Glutamatergic neuron (in vitro differentiated cells): Measurements from ENCODE around the gene ADCY4. TPM values are rescaled to one million over a fixed set of nuclear protein-coding genes. Genes with fewer than 3 reads are reported as not detected.

ENCODE experiments used
- DNase-seq: peaks from one replicate; pipeline ENCODE4 v3.0.0; 2022
- H3K27ac Mint-ChIP-seq: one replicate; pipeline ENCODE4 v1.8.0; 2020; ENCODE audit warnings: mild to moderate bottlenecking, mixed read lengths, inconsistent platforms; ENCODE audit not compliant: unreplicated experiment
- H3K27me3 Mint-ChIP-seq: one replicate; pipeline ENCODE4 v1.8.0; 2020; ENCODE audit warnings: mild to moderate bottlenecking, moderate library complexity, mixed read lengths, inconsistent platforms; ENCODE audit not compliant: unreplicated experiment
- H3K36me3 Mint-ChIP-seq: one replicate; pipeline ENCODE4 v1.8.0; 2020; ENCODE audit warnings: mild to moderate bottlenecking, mixed read lengths, inconsistent platforms; ENCODE audit not compliant: unreplicated experiment
- H3K4me1 Mint-ChIP-seq: one replicate; pipeline ENCODE4 v1.8.0; 2020; ENCODE audit warnings: mild to moderate bottlenecking, low read depth, mixed read lengths, inconsistent platforms; ENCODE audit not compliant: unreplicated experiment
- H3K4me3 Mint-ChIP-seq: one replicate; pipeline ENCODE4 v1.8.0; 2020; ENCODE audit warnings: mild to moderate bottlenecking, mixed read lengths, inconsistent platforms; ENCODE audit not compliant: unreplicated experiment
- H3K9me3 Mint-ChIP-seq: one replicate; pipeline ENCODE4 v1.8.0; 2020; ENCODE audit warnings: mild to moderate bottlenecking, moderate library complexity, mixed read lengths, inconsistent platforms; ENCODE audit not compliant: unreplicated experiment
- total RNA-seq: library from RNA; stranded (reverse); fragmentation: NEBNext Ultra II Directional; extraction: Animal tissue kit (Norgen Biotek cat#: 25700); gene quantifications from one replicate; pipeline ENCODE4 v1.2.1, GENCODE V29; 2021; ENCODE audit not compliant: unreplicated experiment
- TF ChIP-seq, protein P1 (sequence below): fragments of 200-600 bp; sonication (generic); IDR thresholded peaks from one replicate; pipeline ENCODE4 v1.5.0; 2021; ENCODE audit not compliant: partially characterized antibody, unreplicated experiment

ADCY4 gene
- total RNA-seq, 1 donor from 2014 or later, result not detected

- no peak for DNase-seq
- Mint-ChIP-seq H3K4me1 (peaks cover 4% of the 10 kb centered on the region), H3K4me3 (no peak overlapping the region), H3K36me3 (no peaks in the 10 kb centered on the region), H3K9me3 (peaks cover 2% of the 10 kb centered on the region), H3K27me3 (peaks cover 23% of the 10 kb centered on the region), H3K27ac (no peak overlapping the region)
- TF ChIP-seq, protein P1, sequence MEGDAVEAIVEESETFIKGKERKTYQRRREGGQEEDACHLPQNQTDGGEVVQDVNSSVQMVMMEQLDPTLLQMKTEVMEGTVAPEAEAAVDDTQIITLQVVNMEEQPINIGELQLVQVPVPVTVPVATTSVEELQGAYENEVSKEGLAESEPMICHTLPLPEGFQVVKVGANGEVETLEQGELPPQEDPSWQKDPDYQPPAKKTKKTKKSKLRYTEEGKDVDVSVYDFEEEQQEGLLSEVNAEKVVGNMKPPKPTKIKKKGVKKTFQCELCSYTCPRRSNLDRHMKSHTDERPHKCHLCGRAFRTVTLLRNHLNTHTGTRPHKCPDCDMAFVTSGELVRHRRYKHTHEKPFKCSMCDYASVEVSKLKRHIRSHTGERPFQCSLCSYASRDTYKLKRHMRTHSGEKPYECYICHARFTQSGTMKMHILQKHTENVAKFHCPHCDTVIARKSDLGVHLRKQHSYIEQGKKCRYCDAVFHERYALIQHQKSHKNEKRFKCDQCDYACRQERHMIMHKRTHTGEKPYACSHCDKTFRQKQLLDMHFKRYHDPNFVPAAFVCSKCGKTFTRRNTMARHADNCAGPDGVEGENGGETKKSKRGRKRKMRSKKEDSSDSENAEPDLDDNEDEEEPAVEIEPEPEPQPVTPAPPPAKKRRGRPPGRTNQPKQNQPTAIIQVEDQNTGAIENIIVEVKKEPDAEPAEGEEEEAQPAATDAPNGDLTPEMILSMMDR, result no peak
Measured at GRCh38 chr14:24338843-24339242, 4.0 kb upstream of the ADCY4 start.

- H3K4me1 Mint-ChIP-seq, result peaks cover 4% of the 10 kb centered on the region
- peaks cover 2% of the 10 kb centered on the region for H3K9me3 Mint-ChIP-seq
- no peak for DNase-seq
- no peak overlapping the region for H3K4me3 Mint-ChIP-seq
- TF ChIP-seq, protein P1, result no peak
- H3K27me3 Mint-ChIP-seq, result peaks cover 26% of the 10 kb centered on the region
- H3K27ac Mint-ChIP-seq, result no peak overlapping the region
- no peaks in the 10 kb centered on the region for H3K36me3 Mint-ChIP-seq
Measured at GRCh38 chr14:24337824-24338175, 2.9 kb upstream of the ADCY4 start.

GRCh38 chr14:24337144-24337823 is 2.4 kb upstream of the ADCY4 start:
- H3K27me3 Mint-ChIP-seq, result peaks cover 26% of the 10 kb centered on the region
- H3K27ac Mint-ChIP-seq, result no peak overlapping the region
- TF ChIP-seq, protein P1, result no peak
- no peak for DNase-seq
- peaks cover 3% of the 10 kb centered on the region for H3K9me3 Mint-ChIP-seq
- H3K4me3 Mint-ChIP-seq, result no peak overlapping the region
- H3K36me3 Mint-ChIP-seq, result peaks cover 1% of the 10 kb centered on the region
- H3K4me1 Mint-ChIP-seq, result peaks cover 6% of the 10 kb centered on the region

DNA sequence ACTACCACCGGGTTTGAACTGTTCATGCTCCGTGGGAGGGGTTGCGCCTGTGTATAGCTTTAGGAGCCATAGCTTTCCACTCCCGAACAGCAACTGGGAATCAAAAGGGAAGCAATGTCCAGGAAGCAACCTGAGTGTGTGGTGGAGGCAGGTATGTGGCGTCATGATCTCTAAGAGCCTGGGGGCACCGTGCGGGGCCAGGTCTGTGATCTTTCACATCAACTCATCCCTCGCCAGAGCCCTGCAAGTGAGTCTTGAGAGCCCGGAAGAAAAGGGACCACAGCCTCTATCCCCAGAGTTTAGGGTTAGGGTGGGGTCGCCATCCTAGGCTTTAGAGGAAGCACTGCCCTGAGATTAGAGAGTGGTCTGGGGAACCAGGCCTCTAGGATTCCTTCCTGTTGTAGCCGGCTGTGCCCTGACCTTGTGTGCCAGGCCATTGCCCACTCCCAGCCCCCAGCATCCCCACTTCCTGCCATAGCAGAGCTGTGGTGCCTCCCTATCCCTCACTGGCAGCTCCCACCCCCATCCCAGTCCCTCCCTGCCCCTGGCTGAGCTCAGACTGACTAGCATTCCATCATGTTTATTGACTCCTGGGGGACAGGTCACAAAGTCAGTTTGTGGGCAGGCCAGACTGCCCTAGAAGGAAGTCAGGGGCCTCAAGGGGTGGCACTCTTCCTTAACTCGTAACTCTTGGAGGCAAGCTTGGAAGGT is 745 bp upstream of the ADCY4 start:
- H3K9me3 Mint-ChIP-seq, result peaks cover 8% of the 10 kb centered on the region
- no peak overlapping the region for H3K27ac Mint-ChIP-seq
- peaks cover 4% of the 10 kb centered on the region for H3K36me3 Mint-ChIP-seq
- peaks cover 35% of the 10 kb centered on the region for H3K27me3 Mint-ChIP-seq
- H3K4me3 Mint-ChIP-seq, result peak overlapping the region; percentile 74
- peaks cover 10% of the 10 kb centered on the region for H3K4me1 Mint-ChIP-seq
- no peak for DNase-seq
- TF ChIP-seq, protein P1, result no peak

- peak overlapping the region; percentile 84 for H3K4me3 Mint-ChIP-seq
- H3K27ac Mint-ChIP-seq, result peak overlapping the region; percentile 69
- H3K27me3 Mint-ChIP-seq, result peaks cover 34% of the 10 kb centered on the region
Measured at GRCh38 chr14:24332268-24332993, 2.4 kb downstream of the ADCY4 start.

More at GRCh38 chr14:24332268-24332993, 2.4 kb downstream of the ADCY4 start:
- peaks cover 10% of the 10 kb centered on the region for H3K4me1 Mint-ChIP-seq
- DNase-seq, result peak; percentile 73
- peaks cover 4% of the 10 kb centered on the region for H3K36me3 Mint-ChIP-seq
- TF ChIP-seq, protein P1, result peak; percentile 82
- H3K9me3 Mint-ChIP-seq, result peaks cover 10% of the 10 kb centered on the region
